DMS114 treated with DMSO at 0.1 percent for 48 hours (cell line): ENCODE data around the gene GDF7.

ENCODE experiments used
- DNase-seq: peaks from one replicate; lab custom pipeline; 2025; ENCODE audit not compliant: unreplicated experiment; lab: John Stamatoyannopoulos, UW

The GDF7 gene

DNA sequence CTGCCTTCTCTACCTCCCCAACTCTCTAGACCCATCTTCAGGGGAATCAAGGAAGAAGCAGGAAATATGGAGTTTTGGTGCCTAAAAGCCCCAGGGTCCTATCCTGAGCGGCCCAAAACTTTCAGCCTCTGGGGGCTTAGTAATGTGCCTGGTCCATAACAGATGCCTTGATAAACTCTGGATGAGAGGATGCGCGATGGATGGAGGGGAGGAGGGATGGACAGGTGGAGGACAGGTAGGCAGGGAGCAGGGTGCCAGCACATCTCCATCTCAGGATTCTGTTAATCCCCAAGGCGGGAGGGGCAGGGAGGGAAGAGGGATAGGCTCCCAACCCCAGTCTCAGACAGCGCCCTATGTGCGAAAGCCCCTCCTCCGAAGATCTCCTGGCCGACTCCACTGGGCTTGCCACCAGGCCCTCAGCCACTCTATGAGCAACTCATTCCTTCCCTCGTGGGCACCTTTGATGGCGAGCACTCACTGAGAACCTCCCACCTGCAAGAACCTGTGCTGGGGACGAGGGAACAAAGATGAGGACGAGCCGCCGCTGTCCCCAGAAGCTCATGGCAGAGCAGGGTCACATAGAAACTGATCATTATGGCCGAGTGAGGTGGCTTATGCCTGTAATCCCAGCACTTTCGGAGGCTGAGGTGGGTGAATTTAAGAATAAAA lies 39.1 kb upstream of the GDF7 start:
- no peak for DNase-seq

DNA sequence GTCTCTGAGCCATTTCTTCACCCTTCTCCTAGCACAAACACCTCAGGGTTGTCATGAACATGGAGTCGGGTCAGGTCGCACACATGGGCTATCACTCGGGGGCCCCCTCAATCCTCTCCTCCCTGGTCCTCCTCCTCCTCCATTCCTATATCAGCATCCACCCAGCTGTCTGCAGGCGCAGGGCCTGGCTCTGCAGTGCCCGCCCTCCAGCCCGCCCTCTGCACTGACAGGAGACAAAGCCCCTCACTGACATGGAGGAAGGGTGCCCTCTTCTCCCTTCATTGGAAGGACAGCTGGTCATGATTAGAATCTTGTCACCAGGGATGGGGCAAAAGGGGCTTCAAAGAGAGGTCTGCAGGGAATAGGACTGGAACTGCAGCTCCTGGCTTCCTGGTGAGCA lies 37.8 kb upstream of the GDF7 start:
- no peak for DNase-seq

DNA sequence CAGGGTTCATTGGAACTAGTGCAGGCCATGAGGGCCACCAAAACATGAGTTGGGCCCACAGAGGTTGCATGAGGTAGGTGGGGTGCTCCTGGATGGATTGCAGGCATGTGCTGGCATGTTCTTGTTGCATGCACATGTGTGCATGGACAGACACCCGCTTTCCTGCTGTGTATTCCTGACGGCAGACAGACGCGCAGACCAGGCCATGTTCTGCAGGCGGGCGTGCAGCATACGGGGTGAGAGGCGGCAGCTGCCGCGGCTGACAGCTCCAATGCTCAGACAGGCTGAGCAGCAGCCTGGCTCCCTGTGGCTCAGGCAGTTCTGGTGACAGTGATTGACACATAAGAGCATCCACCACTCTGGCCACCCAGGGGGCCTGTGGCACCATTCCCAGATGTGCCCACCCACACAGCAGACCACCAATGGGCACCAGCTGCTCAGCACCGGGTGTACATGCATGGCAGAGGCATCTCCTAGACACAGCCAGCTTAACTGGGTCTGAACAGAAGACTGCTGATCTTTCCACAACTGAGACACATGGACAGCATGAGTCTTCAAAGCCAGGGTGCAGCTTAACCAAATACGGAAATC lies 37.3 kb upstream of the GDF7 start:
- DNase-seq = no peak

DNA sequence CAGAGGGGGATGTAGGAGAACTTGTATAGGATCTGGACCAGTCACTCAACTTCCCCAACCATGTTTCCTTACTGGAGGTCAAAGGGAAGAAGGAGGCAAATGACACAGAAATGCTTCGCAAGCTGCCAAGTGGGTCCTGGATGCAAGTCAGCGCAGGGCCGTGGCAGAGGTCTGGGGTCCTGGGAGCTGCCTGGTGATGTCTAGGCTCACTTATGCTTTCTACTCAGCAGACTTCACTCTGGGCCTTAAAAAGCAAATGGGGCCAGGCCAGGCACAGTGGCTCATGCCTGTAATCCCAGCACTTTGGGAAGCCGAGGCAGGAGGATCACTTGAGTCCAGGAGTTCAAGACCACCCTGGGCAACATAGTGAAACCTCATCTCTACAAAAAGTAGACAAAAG lies 36.0 kb upstream of the GDF7 start:
- no peak for DNase-seq

DNA sequence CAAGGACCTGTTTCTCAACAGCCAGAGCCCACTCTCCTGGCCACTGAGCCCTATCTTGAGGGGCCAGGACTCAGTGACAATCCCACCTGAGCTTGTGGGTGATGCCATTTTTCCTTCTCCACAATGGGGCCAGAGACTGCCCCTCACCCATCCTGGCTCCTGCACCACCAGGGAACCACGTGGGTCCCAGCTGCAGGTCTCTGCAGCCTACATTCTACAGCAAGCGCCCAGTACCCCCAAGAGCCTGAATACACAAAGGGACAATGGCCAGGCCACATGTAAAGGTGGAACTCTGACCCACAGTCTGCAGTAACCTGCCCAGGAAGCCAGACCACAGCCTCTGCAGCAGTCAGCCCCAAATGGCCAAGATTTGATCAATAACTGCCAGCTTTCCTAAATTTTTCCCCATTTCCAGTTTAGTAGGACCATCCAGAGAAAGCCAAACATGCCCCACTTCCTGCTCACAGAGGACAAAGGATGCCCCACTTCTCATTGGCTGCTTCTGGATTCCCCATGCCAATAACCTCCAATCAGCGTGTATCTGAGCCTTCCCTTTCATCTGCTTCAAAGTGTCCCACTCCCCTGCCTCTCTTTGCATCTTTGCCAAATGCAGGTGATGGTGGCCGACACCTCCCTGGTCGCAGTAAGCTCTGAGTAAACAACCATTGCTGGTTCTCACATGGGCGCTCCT lies 35.2 kb upstream of the GDF7 start:
- no peak for DNase-seq

DNA sequence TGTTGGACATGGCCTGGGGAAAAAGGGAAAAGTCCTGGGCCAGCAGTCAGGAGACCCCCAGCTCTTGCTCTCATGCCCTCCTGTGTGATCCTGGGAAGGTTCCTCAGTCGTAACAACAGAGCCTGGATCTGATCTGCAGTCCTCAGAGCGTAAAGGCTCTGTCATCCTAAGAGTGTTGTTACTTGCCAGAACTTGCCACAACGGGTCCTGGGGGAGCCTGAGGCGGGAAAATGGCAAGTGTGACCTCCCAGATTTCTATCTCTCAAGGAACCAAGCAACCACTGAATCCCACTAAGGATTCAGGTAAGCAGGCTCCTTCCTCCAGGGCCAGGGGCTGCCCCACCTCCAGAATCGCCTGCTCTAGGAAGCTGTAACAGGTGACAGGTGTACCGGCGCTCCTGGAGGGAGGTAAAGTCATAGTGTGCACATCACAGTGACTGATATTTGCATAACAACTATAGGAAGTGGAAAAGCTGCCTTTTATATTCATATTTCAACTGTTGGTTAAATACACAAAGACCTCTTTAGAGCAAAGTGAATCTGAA lies 34.4 kb upstream of the GDF7 start:
- DNase-seq = no peak

DNA sequence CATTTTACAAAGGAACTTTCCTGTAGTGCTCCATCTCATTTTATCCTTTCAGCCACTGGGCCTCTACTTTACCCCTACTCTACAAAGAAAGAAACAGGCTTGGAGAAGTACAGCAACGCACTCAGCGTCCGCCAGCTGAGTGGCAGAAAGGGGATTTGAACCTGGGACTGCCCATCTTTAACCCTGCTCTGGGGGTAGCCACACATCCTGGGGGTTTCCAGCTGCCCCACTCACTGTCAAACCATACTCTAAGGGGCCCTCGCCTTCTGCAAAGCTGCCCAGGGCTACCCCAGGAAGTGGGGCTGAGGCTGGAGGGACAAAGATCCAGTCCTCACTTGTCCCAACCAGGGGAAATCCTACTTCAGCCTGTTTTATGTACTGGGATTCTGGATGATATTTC lies 33.9 kb upstream of the GDF7 start:
- no peak for DNase-seq

DNA sequence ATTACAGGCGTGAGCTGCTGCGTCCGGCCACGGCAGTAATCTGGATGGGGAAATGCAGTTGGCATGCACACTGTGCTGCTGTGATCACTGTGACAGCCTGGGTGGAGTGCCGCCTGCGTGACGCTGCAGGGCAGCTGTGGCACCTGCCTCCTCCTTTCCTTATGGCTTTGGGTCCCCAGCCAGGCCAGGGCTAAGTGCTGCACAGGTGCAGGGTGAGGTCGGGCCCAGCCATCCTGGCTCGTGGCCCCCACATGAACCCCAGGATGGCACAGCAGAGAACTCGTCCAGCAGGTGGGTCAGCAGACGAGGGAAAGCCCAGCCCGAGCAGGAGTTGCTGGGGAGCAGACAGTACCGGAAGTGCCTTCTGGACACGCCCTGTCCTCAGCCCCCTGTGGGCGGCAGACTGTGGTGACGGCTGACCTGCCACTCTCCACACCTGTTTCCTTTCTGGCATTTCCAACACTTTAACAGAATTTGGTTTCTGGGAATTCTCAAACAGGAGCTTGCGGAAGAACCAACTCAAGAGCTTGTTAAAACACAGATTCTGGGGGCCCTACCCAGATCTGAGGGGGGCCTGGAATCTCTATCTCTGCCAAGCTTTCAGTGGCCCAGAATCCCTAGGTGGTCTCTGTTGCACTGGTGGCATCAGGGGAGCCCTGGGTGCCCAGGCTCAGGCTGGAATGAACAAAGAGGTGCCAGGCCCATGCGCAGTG lies 33.0 kb upstream of the GDF7 start:
- no peak for DNase-seq

DNA sequence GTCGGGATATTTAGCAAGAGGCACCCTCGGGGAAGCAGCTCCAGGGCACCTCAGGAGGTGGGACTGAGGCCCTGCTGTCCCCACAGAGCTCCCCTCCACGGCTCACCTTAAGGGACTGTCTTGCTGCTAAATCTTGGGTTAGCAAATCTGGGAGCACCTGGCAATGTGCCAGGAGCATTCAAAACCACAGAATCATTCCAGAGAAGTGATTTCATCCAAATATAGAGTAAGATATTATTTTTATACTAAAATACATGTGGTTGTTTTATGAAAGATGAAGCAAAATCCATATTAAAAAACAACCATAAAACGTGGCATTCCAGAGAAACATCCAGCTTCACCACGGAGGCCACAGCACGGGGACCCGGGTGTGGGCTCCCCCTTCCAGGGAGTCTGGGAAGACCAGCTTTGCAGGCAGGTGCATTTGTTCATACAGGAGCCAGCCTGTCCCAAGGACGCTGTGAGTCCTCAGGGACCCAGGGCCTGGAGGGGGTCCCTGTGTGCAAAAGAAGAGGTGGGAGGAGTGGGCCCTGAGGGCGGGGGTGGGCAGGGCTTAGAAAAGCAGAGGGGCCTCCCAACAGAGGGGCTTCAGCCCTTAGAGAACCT lies 32.3 kb upstream of the GDF7 start:
- DNase-seq = no peak

DNA sequence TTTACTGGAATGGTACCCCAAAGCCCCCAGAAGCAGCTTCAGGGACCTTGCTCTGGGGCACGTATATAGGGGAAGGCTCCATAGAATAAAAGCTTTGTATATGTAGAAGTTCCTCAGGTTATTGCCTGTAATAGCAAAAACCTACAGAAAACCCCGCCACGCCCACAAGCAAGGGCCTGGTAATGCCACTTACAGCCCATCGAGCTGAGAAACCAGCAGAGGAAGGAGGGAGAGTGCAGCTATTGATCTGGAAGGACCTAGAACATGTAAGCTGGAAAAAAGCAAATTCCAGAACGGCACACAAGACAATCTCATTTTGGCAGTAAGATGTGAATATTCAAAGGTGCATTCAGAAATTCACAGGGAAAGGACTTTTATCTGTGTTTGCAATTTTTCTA lies 31.8 kb upstream of the GDF7 start:
- DNase-seq = no peak

DNA sequence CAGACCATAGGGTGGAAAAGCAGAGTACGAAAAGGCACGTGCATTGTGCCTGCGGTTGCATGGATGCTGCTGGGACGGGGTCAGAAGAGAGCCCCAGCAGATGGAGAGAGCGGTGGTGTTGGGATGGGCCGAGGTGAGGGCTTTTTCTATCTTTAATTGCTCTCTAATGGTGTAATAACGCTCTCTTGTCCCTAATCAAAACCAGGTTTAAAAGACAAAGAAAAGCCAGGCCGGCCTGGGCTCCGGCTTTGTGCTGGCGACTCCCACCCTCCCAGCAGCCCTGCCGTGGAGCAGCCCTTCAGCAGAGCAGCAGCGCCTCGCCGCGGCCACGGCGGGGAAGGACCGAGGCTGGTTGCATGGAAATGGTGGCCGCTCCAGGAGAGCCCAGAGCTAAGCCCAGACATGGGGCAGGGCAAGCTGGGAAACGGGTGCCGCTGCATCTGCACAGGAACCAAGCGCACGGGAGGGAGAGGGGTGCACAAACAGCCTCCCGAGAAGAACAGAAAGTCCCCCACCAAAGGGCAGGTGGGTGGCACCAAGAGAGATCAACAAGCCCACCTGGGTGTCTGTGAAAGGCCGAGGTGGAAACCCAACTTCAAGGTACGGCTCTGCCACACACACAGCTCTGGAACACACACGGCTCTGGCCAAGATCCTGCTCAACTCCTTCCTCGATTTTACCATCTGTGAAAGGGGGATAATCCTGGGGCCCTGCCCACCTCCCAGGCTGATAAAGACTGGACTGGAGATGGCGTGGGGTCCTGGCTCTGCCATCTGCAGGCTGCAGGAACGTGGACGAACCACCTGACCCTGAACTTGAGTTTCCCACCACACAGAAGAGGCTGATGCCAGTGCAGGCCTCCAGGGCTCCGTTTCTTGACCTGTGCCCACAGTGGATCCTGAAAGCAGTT lies 31.0 kb upstream of the GDF7 start:
- DNase-seq = no peak

DNA sequence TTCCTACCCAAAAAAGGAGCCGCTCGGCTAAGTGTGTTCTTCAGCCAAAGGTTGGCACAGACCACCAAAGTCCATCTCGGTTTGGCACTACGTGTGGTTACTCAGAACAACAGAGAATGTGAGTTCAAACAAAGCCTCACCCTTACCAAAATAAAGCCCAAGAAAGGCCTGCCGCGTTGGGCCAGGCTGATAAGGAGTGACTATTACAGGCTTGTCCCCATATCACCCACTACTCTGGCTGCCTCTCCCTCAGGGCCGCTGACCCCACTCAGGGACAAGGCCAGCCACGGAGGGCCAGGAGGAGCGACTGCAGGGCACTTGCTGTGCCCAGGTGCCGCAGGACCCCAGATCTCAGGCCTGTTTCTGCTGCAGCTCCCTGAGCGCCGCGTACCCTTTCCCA lies 29.8 kb upstream of the GDF7 start:
- no peak for DNase-seq

DNA sequence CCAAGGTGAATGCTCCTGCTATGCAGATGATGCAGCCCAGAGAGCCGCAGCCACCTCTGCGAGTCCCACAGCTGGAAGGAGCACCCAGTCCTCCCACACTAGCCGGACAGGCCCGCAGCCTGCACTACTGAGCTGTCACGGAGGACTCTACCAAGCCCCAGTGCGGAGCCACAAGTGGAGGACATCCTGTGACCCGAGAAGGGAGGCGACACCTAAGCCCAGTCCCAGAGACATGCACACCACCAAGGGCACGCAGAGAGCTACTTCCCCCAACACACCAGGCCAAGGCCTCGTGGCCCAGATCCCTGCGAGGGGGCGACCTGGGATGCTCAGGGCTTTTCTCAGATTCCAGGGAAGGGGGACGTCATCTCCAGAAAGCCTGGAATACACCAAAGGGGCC lies 28.9 kb upstream of the GDF7 start:
- no peak for DNase-seq

DNA sequence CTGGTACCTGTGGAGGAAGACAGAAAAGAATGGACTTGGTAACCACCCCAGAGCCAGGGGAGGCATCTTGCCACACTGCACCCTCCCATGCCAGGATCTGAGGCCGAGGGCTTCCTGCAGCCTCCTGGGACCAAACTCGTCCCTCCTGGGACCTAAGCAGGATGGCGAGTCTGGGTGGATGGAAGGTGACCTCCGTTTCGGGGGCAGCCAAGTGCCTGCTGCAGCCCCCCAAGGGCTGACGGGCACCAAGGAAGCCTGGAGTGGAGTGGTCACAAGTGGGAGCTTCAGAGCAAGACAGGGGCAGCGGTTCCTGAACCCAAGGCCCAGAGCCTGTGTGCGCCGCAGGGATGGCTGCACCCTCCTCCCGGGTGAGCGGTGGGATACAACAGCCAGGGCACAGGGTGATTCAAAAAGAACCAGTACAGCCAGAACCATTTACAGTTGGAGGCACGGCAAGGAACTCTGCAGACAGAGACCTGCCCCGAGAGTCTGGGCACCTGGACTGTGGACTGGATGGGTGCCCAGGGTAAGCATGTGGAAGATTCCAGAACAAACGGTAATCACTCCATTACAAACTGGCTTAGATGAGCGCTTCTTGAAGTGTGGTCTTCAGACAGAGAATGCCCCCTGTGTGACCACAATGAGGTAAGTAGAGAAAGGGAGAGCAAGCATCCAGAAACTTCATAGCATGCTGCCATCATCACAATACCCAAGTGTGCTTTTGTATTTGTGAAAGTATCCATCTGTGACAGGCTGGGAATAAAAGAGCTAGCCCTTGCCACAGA lies 28.1 kb upstream of the GDF7 start:
- no peak for DNase-seq

DNA sequence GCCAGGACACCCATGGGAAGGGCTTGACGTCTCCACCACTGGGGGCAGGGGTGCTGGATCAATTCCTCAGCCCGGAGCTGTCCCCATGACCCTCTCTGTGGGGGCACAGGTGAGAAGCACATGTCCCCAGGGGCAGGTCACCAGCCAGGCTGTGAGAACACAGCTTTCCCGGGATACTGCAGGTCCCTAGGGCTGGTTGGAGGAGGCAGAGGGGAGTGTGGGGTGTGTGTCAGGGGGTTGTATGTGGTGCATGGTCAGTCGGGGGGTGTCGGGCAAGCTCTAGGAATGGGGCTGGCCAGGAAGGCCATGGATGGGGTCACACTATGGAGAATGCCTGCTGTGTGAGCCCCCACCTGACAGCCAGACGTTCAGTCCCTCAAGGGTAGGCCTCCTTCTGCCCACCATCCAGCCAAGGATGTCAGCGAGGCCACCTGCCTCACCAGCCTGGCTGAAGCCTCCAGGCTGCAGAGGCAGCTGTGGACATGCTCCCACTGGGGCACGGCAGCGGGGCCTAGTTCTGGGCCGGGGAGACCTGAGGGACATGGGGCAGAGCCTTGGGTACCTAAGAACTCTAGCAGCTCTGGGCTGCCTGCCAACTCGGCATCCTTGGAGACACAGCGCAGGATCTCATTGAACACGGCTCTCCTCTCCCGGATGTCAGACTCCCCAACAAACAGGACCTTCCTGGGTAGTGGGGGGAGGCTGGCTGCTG lies 26.4 kb upstream of the GDF7 start:
- DNase-seq = no peak

DNA sequence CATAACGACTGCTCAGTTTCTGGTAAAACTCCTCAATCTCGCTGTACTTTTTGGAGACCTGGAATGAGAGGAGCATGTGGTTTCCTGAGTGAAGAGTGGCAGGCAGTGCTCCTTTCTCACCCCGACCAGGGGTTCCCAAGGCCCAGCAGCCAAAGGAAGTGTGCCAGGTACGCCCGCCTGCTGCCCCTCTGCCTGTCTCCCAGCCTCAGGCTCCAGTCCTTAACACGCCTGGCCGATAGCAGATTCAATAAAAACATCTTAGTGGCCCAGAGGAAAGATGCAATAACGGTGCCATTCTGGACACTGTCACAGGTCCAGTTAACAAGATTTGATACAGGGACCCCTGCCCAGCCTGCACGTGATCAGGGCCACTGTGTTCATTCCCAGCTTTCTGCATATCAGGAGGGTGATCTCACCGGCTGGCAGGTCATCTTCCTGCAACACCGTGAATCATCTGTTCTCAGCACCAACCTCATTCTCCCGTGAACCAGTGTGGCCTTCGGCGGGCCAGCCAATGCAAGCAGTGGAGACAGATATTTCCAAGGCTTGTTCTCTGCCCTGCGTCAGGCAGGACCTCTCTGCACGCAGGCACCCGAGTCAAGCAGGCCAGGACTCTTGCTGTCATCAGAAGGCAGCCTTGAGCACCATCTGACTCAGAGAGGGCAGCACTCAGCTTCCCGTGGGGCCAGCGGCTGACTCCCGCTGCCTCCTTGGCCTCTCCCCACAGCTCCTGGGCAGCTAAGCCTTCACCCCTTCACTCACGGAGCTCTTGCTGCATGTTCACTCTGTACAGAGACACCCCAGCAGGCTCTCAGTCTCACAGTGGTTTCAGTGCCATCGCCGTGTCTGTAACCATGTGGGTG lies 25.6 kb upstream of the GDF7 start:
- no peak for DNase-seq

DNA sequence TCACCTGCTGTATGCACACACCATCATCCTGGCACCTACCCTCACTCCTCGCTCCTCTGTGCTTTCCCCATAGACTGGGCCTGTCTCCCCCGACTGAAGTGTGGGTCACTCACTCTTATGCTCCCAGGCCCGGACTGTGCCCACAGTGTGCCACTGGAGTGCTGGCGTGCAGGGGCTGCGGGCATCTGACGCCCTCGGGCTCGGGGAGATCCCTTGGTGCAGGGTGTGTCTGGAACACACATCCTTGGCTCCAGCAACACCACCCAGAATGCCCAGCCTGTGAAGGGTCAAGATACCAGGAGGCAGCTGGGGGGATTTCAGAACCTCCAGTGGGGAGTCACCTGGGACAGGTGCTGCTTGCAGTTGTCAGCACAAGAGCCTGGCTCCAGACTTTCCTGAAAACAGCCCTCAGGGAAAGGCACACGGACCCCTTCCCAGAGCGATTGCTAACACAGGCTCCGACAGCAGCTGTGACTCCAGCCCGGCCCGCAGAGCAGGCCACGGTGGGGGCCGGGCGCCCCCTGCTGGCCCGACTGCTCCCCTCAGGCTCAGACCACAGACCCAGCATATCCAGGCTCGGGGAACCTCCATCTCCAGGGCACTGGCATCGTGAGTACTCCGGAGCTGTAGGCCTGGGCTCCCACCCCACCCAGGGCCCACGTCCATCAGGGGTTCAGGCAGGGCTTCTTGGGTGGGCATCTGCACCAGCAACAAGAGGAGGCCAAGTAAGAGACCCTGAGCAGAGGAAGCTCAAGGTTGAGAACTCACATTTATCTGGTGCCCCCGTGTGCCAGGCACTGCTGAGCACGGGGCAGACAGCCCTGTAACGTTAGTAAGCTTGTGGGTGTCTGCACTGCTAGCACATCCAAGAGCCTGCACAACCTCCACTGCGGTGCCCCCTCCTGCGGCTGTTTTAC lies 24.6 kb upstream of the GDF7 start:
- peak; percentile 60 for DNase-seq
